GM19463 (cell line): ENCODE results near the gene C10orf71.

ENCODE experiments used
- ATAC-seq: cut with Tn5 transposase; IDR thresholded peaks from one replicate; pipeline ENCODE4 v1.9.1; 2021; ENCODE audit warnings: mild to moderate bottlenecking, moderate library complexity; ENCODE audit not compliant: unreplicated experiment

C10orf71 gene

GRCh38 chr10:49374740-49375139 is 75.8 kb downstream of the C10orf71 start:
- no peak for ATAC-seq

- no peak for ATAC-seq
Measured at GRCh38 chr10:49375611-49376010, 76.6 kb downstream of the C10orf71 start.
